Brain microvascular endothelial cell (primary cell): ENCODE results near the gene CHST3.

Experiments
- DNase-seq: peaks from one replicate; pipeline ENCODE4 v3.0.0-alpha.2; 2020
- H3K27ac ChIP-seq: fragments of 250-450 bp; sonication (Bioruptor Pico); 2 replicates; pipeline ENCODE4 v1.5.1; 2020; ENCODE audit warnings: mild to moderate bottlenecking, moderate library complexity
- H3K27me3 ChIP-seq: fragments of 250-450 bp; sonication (Bioruptor Pico); replicated peaks from 2 replicates; pipeline ENCODE4 v1.5.1; 2020; ENCODE audit warnings: mild to moderate bottlenecking
- H3K36me3 ChIP-seq: fragments of 250-450 bp; sonication (Bioruptor Pico); replicated peaks from 2 replicates; pipeline ENCODE4 v1.5.1; 2020; ENCODE audit warnings: mild to moderate bottlenecking
- H3K4me3 ChIP-seq: 2 replicates; pipeline ENCODE4 v1.5.1; 2011; ENCODE audit warnings: low read depth, mild to moderate bottlenecking, control low read depth, low read length, moderate library complexity
- in situ Hi-C: cut with HindIII; loops from 2 replicates; pipeline ENCODE4 v1.10.0; 2017; ENCODE audit warnings: low sequenced_read_pairs, low pct_ligation_motif_present
- TF ChIP-seq, protein P1 (sequence below): IDR thresholded peaks from 2 replicates; pipeline ENCODE4 v1.5.1; 2011; ENCODE audit warnings: low read depth, mild to moderate bottlenecking, moderate library complexity, low read length, control low read depth, inconsistent platforms; ENCODE audit errors: missing control alignments

The CHST3 gene

DNA sequence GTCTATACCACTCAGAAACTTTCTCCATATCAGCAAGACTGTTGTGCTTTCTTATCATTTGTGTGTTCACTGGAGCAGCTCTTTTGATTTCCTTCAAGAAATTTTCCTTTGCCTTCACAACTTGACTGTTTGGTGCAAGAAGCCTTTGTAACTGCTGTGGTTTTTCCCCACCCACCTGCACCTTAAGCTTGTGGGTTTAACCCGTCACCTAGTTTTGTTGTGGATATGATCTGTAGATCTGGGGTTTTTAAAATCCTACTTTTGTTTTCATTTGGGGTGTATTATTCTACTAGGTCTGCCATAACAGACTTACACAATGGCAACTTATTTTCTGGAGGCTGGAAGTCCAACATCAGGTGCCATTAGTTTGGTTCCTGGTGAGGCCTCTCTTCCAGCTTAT, 30.5 kb upstream of the CHST3 start:
- TF ChIP-seq, protein P1, sequence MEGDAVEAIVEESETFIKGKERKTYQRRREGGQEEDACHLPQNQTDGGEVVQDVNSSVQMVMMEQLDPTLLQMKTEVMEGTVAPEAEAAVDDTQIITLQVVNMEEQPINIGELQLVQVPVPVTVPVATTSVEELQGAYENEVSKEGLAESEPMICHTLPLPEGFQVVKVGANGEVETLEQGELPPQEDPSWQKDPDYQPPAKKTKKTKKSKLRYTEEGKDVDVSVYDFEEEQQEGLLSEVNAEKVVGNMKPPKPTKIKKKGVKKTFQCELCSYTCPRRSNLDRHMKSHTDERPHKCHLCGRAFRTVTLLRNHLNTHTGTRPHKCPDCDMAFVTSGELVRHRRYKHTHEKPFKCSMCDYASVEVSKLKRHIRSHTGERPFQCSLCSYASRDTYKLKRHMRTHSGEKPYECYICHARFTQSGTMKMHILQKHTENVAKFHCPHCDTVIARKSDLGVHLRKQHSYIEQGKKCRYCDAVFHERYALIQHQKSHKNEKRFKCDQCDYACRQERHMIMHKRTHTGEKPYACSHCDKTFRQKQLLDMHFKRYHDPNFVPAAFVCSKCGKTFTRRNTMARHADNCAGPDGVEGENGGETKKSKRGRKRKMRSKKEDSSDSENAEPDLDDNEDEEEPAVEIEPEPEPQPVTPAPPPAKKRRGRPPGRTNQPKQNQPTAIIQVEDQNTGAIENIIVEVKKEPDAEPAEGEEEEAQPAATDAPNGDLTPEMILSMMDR = no peak
- H3K4me3 ChIP-seq = no peak overlapping the region
- no peak for DNase-seq
- no peak overlapping the region for H3K27ac ChIP-seq
- in situ Hi-C loops = no loop called here
- no peaks in the 10 kb centered on the region for H3K36me3 ChIP-seq
- H3K27me3 ChIP-seq = no peaks in the 10 kb centered on the region

DNA sequence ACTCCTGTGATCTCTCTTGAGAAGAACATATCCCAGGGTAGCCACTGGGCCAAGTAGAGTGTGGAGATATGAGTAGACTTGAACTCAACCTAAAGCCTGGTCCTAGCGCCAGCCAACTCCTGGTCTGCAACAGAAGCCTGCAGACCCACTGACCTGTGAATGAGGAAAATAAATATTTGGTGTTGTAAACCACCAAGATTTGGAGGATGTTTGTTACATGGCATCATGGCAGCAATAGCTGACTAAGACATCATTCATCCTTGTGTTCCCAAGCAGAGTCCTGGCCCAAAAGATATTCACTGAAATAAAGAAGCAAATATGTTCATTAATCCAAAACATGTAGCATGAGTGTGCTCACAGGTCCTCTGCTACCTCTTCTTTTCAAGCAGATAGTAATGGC, 26.0 kb upstream of the CHST3 start:
- no peaks in the 10 kb centered on the region for H3K36me3 ChIP-seq
- DNase-seq = no peak
- TF ChIP-seq, protein P1 = no peak
- in situ Hi-C loops = no loop called here
- H3K4me3 ChIP-seq = no peak overlapping the region
- H3K27me3 ChIP-seq = no peaks in the 10 kb centered on the region
- no peak overlapping the region for H3K27ac ChIP-seq

- Histone ChIP-seq H3K27ac (no peak overlapping the region), H3K4me3 (no peak overlapping the region), H3K27me3 (no peaks in the 10 kb centered on the region), H3K36me3 (no peaks in the 10 kb centered on the region)
- in situ Hi-C loops = no loop called here
- TF ChIP-seq, protein P1 = no peak
- no peak for DNase-seq
Measured at GRCh38 chr10:71939304-71939703, 24.9 kb upstream of the CHST3 start.

DNA sequence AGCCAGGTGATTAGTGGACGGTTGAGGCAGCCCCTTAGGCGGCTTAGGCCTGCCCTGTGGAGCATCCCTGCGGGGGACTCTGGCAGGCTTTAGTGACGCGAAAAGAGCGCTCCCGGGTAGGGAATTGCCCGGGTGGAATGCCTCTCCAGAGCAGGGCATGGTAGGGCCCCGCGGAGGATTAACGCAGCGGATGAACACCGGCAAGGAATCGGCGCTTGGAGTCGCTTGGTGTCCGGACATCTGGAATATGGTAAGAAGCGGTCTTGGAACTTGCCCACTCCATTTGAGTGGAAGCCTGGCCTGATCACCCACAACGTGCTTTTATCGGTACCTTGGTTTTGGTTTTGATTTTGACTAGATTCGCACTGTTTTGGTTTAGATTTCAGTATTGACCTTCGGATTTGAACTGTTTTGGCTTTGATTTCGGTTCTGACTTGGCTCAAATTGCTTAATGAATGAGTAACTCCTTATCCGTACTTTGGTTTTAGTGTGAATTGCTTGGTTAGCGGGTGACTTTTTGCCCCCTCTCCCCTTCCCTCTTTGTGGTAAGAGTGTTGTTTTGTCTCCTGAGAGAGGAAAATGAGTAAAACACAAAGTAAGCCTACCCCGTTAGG, 24.2 kb upstream of the CHST3 start:
- TF ChIP-seq, protein P1 = no peak
- Histone ChIP-seq H3K27me3 (no peaks in the 10 kb centered on the region), H3K27ac (no peak overlapping the region), H3K4me3 (no peak overlapping the region), H3K36me3 (no peaks in the 10 kb centered on the region)
- in situ Hi-C loops = no loop called here
- no peak for DNase-seq

DNA sequence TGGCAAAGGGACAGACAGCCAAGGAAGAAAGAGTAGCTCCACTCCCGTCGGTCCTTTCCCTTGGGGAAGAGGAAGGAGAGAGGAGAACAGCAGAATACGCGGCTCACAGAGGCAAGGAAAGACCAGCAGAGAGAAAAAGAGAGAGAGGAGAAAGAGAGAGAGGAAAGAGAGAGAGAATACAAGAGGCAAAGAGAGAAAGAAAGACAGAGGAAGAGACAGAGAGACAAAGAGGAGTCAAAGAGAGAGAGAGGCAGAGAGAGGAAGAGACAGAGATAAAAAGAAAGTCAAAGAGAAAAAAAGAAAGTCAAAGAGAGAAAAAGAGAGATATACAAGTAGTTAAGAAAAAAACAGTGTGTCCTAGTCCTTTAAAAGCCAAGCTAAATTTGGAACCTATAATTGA, 23.4 kb upstream of the CHST3 start:
- in situ Hi-C loops = no loop called here
- Histone ChIP-seq H3K36me3 (no peaks in the 10 kb centered on the region), H3K27me3 (no peaks in the 10 kb centered on the region), H3K27ac (no peak overlapping the region), H3K4me3 (no peak overlapping the region)
- TF ChIP-seq, protein P1 = no peak
- DNase-seq = no peak

DNA sequence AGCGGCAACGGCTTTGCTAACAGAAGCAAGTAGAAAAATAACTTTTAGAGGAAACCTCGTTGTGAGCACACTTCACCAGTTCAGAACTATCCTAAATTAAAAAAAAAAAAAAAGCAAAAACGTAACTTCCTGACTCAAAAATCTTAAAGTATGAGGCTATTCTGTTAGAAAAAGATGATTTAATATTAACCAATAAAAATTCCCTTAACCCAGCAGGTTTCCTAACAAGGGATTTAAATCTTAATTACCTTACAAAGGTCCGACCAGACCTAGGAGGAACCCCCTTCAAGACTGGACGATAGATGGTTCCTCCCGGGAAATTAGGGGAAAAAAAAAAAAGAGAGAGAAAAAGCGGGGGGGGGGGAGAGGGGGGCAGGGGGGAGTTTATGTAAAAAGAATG, 22.9 kb upstream of the CHST3 start:
- Histone ChIP-seq H3K4me3 (no peak overlapping the region), H3K27ac (no peak overlapping the region), H3K27me3 (no peaks in the 10 kb centered on the region), H3K36me3 (no peaks in the 10 kb centered on the region)
- in situ Hi-C loops = no loop called here
- TF ChIP-seq, protein P1 = no peak
- no peak for DNase-seq
